ENCODE results near the gene NUP58.

GRCh38 chr13:25281935-25282332, 19.5 kb upstream of the NUP58 start:
- no peak for TF ChIP-seq CTCF (IDR thresholded peaks at IDR 0.05)
- no peak for TF ChIP-seq POLR2A (IDR thresholded peaks at IDR 0.05)
